Measurements from ENCODE around the gene SLC12A1.

DNA sequence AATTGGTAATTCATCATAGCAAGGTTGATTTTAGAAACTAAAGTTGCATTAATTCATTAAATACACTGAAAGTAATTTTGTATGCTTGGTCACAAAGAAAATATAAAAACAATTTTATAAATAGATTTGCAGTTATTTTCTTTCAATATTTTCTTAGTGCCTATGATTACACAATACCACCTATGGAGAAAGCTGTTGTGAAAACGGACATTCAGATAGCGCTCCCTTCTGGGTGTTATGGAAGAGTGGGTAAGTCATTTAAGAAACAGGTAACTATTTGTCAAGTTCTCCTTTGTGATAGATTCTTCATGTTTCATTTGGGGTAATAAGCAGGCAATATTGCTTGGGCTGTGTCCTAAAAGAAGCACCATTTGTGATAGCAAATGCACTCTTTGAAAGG, 128.2 kb downstream of the SLC12A1 start:
- TF ChIP-seq, protein P1, sequence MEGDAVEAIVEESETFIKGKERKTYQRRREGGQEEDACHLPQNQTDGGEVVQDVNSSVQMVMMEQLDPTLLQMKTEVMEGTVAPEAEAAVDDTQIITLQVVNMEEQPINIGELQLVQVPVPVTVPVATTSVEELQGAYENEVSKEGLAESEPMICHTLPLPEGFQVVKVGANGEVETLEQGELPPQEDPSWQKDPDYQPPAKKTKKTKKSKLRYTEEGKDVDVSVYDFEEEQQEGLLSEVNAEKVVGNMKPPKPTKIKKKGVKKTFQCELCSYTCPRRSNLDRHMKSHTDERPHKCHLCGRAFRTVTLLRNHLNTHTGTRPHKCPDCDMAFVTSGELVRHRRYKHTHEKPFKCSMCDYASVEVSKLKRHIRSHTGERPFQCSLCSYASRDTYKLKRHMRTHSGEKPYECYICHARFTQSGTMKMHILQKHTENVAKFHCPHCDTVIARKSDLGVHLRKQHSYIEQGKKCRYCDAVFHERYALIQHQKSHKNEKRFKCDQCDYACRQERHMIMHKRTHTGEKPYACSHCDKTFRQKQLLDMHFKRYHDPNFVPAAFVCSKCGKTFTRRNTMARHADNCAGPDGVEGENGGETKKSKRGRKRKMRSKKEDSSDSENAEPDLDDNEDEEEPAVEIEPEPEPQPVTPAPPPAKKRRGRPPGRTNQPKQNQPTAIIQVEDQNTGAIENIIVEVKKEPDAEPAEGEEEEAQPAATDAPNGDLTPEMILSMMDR (IDR thresholded peaks at IDR 0.05; ENCODE audit: low read depth, low read length, poor library complexity, severe bottlenecking) = no peak
- no peak for TF ChIP-seq EZH2phosphoT487 (IDR thresholded peaks at IDR 0.05; ENCODE audit: borderline replicate concordance, low read length)

All from DOHH2 (cell line).